Right kidney (tissue), 1 donor: ENCODE results near the gene FYCO1.

Experiments used
- DNase-seq: peaks from one replicate; pipeline ENCODE4 v3.0.0-alpha.2; 2016

Gene FYCO1

DNA sequence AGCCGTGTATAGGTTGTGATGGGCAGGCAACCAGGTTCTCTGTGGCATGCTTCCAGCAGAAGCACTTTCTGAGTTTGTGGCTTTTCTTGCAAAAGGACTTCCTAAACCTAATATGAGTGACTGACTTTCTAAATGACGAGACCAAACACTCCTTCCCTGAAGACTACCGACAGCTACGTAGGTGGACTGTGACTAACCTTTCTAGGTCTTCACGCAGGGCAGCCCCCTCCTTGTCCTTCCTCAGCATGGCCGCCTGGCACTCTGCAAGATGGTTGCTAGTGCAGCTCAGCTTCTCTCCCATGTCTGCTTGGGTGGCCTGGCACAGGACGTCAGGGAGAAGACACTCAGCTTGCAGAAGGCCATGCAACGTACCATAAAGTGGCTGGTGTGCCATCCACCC, 31.5 kb downstream of the FYCO1 start:
- DNase-seq, result no peak

DNA sequence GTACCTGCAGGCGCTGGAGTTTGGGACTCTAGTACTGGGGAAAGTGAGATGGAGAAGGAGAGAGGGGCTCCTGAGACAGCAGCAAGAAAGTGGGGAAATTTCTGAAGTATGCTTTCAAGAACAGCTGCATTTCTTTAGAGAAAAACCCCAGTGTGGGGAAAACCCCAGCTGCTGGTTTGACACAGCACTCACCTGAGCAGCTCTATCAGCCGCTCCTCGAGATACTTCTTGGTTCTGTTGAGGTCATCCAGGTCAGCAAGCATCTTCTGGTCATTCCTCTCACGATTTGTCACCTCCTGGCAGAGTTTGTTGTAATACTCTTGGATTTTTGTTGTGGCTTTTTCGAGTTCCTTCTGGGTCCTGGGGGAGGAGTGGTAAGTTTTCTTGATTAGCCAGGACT, 33.6 kb downstream of the FYCO1 start:
- DNase-seq, result no peak

DNA sequence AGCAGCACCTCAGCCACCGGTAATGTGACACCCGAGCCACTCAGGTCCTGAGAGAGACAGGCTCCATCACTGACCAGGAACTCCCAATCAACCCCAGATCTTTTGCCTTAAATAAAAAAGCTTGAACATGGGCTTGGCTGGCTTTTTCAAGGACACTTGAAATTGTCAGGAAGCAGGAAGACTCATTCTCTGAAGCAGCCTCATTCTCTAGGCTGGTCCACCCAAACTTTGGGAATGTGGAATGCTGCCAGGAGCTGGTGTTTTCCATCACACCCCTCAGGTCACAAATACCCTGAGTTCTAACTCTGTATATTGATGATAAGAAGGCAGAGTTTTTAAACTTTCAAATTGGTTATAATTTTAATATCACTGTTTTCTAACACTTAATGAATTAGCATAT, 35.3 kb downstream of the FYCO1 start:
- DNase-seq, result no peak

DNA sequence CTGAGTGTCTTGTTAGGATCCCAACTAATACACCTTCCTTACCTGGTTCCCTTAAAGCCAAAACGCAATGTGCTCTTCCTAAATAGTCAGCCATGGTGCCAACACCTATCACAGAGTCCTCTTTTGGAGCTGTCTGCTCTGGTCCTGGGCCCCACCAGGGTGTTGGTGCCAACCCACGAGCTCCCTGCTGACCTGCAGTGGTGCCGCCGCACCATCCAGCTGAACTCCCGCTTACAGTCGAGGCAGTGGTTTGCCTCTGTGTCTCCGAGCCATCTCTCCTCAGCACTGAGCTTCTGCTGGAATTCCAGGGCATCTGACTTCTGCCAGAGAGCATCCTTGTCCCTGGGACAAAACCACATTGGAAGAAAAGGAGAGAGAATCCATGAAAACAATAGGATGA, 36.4 kb downstream of the FYCO1 start:
- DNase-seq, result no peak

DNA sequence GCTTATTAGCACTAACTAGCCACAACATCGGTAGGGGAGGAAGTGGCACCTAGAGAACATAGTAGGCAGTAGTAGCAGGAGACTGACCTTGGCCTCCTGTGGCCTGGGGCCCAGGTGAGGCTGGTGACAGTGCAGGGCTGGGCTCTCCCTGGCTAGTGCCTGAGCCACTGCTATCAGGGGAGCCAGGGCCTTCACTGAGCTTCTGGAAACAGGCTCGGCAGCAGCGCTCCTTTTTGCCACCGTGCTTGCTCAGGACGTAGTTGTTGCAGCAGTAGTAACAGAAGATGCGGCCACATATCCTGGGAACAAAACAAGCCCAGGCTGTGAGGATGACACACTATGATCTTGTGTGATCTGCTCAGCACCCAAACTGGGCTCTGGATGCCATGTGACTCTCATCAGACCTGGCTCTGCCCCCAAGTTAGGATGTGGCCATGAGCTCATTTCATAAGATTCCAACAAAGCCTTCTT, 37.3 kb downstream of the FYCO1 start:
- DNase-seq, result no peak

DNA sequence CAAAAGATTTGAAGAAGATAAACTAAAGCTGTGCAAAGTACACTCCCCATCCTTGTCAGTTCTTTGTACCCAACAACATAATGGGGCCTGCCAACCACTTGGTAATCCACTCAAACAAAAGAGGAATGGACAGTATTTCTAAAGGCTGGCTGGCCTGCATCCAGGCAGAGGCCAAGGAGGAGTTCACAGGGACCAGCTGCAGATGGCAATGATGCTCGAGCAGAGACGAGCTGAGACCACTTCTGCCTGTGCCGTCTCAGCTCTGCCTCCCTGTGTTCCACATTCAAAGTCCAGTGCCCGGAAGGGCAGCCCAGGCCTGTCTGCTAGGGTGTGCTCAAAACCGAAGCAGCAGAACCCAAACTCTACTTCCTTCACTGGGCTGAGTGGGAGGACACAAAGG, 38.0 kb downstream of the FYCO1 start:
- no peak for DNase-seq

DNA sequence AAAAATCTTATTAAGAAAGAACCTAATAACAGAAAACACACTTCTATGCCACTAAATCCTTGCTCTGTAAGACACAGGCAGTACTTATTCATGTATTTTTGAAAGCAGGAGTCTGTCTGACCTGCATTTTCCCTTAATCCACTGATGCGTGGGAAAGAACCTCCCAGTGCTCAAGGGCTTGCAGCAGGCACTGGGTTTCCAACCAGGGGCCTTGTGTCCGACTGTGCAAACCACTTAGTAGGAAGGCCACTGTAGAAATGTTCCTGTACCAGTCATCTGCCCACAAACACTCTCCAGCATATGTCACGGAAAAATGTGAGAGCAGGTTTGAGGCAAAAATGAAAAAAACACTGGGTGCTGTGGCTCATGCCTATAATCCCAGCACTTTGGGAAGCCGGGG, 39.9 kb downstream of the FYCO1 start:
- no peak for DNase-seq

DNA sequence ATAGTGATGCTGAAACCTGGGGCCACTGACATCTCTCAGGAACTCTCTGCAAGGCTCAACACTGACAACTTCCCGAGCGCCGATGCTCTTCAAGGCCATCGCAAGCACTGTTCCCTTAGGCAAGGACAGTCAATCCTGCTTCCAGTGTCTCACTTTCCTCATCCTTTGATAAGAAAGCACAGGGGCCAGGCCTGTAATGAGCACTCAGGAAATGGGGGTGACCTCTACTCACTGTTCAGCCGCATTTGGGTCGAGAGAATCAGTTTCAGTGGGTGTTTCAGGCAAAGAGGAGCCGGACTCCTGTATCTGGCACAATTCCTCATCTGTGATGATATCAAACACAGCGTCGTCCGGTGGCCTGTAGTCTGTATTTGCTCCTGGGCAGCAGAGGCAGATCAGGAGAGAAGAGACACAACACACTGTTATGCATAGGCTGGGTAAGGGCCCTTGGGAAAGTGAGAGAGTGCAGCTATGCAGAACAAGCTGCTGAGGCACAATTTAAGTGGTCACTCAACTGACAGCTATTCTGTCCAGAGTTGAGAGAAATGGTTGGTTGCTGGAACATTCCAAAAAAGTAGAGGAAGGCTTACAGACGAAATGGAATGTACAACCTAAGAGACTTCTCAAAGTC, 40.5 kb downstream of the FYCO1 start:
- DNase-seq, result no peak

DNA sequence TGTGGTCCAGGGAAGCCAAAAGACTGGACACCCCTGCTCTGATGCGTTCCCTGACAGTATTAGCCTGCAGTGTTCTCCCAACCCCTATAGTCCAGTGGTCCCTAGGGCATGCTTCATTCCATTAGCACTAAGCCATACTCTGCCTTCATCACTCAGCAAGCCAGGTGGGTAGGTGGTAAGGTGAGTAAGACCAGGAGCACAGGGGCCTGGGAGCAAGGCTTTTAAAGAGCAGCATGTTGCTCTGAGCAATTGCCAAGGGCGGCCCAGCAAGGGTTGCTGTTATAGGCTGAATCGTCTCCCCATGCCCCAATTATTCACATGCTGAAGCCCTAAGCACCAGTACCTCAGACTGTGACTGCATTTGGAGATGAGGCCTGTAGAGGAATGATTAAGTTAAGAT, 41.3 kb downstream of the FYCO1 start:
- DNase-seq, result no peak

DNA sequence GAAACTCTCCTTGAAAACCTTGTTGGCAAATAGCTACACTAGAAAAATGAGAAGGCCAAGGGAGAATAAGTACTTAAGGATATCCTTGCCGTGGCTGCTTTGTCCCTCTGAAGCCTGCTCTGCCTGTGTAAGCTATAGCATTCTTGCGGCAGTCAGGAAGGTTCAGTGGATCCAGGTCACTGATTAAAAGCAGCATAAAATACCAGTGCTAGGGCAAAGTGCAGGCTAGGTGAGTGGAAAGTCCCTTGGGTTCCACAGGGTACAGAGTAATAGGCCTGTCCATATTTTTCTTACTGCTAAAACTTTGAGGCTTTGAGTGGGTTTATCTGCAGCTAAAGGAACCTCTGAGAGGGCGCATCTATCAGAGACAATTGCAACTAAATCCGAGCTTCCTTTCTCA, 42.1 kb downstream of the FYCO1 start:
- DNase-seq, result no peak

DNA sequence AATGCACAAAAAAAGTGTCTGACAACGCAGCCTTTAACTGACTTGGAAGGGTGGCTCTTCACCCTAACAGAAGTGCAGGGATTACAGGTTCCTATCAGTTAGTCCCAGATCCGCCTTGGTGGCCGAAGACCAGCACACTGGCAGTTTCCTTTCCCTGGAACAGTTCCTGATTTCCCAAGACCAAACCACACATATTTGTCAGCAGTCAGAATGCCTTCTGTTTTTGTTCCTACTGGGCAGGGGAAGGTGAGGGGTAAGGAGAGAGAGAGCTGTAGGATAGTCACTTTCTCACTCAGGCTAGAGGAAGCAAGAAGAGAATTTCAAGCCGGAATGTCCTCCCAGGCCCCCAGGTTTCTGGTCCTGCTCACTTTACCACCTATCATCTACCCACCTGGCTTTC, 43.2 kb downstream of the FYCO1 start:
- DNase-seq, result no peak

DNA sequence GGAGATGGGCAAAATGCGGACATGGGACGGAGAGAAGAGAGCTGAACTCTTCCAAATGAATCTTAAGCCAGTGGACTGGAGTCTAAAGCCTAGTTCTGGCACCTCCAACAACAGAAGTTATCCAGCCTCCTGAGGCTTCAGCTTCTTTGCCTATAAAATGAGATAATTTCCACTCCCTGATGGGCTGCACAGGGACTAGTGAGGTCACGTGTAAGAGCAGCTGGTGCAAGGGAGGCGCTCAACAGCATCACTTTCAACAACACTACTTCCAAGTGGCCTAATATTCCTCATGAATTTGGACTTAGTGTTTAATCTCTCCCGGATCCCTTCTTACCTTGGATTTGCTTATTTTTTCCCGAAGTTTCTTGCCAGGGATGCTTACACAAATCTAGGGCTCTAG, 43.7 kb downstream of the FYCO1 start:
- no peak for DNase-seq

DNA sequence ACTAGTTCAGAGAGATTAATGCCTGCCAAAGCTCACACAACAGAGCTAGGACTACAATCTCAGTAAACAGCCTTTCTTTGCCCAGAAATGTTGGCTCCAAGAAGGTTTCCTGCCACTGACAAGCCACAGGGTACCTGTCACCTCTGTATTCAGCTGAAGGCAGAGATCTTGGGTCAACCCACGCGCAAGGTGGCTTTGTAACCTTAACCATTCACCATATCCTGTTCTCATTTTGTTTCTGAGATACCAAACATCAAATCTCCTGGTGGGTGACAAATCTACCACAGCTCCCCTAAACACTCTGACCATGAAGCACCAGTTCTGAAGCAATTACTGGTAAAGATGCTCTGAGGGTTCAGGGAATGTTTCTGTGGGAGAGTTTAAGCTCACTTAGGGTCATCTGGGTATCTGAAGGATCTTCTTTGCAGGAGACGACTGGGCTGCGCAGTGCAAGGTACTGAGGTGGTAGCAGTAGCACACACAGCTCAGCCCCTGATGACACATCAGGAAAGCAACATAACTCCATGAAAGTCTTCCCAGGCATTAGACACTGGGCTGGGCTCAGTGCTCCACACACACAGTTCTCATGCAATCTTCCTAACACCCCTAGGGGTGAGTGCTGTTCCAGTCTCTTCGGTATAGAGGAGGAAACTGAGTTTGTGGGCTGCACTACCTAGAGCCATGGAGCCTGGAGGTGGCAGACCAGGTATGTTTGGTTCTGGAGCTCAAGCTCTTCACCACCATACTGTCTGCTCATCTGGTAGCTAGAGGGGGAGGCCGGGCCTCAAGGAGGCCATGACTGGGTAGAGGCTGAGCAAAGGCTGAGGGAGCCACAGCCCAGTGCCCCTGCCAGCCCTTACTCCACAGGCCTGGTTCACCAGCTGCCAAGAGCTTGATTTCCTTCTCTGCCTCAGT, 44.7 kb downstream of the FYCO1 start:
- DNase-seq, result no peak

DNA sequence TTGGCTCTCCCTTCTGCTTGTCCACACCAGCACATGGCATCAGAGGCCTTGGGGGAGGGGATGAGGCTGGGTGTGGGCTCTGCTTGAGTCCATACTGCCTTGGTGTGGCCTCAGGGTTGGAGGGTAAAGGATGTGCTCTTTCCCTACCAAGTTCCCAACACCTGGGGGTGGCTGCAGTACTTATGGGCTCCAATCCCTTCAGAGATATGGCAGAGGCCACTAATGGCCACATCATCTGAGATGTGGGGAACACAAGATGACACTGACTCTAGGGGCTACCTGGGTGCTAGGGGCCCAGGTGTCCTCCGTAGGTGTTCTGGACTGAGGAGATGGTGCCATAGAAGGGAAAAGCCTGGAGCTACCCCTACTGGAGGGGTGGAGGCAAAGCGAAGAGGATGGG, 45.5 kb downstream of the FYCO1 start:
- DNase-seq, result no peak

DNA sequence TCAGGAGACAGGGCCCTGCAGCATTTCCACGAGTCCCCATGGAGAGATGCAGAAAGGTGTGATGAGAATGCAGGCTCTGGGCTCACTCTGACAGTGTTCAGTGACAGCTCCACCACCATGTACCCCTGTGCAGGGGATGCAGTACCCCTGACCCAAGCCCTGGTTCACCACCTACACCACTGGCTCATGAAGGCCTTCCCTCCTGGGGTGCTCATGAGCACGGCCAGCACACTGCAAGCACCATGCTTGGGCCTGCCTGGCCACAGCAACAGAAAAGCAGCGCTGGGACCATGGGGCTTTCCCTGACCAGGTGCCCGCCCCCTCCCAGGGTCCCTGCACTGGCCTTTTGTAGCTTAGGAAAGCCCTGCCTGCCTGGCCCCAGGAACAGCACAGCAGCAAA, 46.2 kb downstream of the FYCO1 start:
- DNase-seq, result no peak

DNA sequence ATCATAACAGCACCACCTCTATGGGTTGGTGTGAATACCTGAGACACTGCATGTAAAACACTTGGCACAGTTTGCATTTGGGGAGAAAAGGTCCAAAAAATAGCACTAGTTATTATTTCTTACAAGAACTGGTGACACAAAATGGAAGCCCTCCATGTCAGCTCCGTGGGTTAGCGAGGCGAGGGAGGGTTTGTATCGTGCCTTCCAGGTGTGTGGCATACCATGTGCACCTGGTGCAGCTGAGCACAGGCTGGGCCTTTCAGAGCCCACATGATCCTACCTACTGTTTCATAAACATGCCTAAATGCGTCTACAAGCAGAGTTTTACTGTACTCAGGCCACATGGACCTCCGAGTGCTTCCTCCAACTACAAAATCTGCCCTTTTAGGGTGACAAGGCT, 46.7 kb downstream of the FYCO1 start:
- DNase-seq, result no peak

DNA sequence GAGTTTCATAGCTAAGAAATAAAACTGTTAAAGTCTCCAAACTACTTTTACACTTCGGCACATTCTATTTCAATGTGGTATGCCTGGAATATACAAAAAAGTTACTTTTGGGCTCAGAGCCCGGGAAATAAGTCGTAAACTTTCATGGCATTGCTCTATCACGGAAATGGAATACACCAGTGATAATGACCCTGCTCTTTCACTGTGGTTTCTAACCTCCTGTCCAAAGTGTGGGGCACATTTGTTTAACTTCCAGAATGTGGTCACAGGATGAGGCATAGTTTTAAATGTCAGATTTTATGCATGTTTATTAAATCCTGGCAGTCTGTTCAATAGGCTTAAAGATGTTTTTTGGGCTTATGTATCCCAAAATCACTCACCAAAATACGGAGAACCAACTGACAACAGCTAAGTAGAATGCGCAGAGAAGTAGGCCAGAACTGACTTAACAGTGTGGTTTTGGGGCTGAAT, 47.3 kb downstream of the FYCO1 start:
- DNase-seq, result no peak

DNA sequence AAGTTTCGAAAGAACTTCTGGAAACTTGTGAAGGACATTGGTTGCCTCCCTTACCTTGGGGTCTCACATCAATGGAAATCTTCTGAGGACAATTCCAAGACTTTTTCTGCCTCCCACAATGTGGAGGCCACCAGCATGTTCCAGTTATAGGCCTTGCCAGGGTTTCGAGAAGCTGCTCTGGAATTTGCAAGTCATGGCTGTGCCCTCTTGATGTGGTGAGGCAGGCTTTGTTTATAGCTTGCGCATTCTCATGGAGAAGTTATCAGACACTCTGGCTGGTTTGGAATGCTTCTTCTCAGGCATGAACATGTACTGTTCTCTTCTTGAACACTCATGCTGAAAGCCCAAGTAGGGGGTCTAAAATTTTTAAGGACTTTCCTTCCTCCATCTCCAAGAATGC, 48.3 kb downstream of the FYCO1 start:
- no peak for DNase-seq

DNA sequence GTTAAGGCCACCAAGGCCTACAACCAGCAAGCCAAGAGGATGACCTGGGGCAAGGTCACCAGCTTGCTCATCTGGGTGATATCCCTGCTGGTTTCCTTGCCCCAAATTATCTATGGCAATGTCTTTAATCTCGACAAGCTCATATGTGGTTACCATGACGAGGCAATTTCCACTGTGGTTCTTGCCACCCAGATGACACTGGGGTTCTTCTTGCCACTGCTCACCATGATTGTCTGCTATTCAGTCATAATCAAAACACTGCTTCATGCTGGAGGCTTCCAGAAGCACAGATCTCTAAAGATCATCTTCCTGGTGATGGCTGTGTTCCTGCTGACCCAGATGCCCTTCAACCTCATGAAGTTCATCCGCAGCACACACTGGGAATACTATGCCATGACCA, 48.7 kb downstream of the FYCO1 start:
- no peak for DNase-seq

DNA sequence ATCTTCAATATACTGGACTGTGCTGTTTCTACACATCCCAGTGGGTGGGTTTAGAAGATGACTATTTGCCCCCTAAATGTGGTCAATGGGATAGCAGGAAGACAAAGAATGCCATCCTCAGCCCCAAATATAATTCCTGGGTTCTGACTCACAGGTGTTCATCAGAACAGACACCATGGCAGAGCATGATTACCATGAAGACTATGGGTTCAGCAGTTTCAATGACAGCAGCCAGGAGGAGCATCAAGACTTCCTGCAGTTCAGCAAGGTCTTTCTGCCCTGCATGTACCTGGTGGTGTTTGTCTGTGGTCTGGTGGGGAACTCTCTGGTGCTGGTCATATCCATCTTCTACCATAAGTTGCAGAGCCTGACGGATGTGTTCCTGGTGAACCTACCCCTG, 49.3 kb downstream of the FYCO1 start:
- DNase-seq, result no peak

DNA sequence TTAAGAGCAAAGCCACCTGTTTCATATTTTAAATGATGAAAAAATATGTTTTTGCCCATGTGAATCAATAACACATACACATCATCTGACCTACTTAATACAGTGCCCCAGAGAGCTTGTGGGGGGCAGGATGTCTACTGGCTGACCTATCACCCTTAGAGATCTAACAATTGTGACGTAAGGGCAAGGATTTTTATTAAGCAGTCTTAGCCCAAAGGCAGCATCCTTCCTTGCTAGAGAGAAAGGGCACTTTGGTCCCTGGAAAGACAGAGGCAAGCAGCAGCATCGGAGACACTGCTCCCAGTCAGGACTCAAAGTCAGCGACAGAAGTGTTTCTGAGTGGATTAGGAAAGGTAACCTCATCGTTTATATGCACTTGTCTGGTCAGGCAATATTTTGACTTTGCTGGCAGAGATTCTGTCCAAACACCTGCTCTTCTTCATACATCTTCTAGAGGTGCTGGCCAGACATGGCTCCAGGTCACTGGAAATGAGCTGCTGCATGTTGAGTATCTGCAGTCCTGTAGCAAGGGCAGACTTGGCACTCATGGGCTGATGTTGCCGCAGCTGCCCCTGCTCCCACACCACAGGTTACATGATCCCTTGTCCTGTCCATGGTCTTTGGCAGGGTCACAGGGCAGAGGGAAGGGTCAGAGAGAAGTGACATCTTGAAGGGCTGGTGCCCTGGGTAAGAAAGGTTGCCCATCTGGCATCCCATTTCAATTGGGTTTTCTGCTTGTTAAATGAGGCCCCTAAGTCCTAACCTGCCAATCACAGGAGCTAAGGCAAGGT, 50.6 kb downstream of the FYCO1 start:
- DNase-seq, result no peak

DNA sequence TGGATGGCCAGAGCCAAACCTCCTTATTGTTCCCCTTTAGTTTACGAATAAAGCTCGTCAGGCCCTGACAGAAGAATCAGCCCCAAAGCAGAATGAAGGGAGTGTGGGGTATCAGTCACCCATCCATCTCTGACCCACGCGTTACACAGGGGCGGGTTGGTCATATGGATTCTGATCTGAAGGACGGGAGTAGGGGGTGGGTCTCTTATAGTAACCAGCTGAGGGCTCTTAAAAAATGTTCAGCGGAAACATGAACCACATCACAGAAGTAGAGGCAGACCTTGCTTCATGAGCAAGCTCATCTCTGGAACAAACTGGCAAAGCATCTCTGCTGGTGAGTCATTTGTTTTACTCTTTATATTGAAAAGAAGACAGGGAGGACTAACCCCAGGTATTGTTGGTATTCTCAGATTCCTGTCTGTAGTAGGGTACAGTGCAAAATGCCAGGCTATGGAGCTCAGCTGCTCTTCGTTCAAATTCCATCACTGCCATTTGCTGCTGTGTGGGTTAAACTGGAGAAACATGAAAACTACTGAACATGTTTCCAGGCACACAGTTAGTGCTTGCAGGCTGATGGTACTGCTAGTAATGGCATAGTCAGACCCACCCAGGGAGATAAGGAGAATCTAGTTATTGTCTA, 52.3 kb downstream of the FYCO1 start, which contains the start of gene CXCR6:
Gene CXCR6 (plus strand): TSS at position 258 of the 640 bp plus-strand sequence. CDS start 3,018 bp downstream, outside the sequence.
- no peak for DNase-seq
